Activated CD4-positive, alpha-beta T cell treated with anti-CD3 and anti-CD28 coated beads, Interleukin-2, Interleukin-4, amounts not matched to agents 100 ng/mL and 50 ng/mL, durations not matched to agents 16 hours and 8 hours (primary cell): ENCODE results near the gene NRG3.
"Not testable (repeated sequence)": the region's sequence is repeated elsewhere in the genome, so short reads cannot be mapped to it uniquely, and the experiment has no call there.

Source experiments
- DNase-seq: peaks from one replicate; pipeline ENCODE4 v3.0.0-alpha.2; 2020; ENCODE audit warnings: low spot score

Gene NRG3

DNA sequence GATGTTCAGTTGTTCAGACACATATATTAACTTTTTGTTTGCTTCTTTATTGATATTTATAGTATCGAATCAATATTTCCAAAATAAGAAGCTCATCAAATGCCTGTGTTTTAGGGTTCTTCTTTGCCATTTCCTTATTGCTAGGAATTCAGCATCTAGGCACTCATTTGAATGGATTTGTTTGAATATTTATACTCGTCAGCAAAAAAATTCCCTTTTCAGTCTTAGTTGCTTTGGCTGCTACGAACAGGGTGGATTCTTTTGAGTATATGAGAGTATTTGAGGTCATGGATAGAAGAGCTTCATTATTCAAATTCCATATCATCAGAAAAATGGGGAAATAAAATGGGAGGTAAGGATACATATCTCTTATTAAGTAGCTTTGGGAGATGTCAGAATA is 706.9 kb downstream of the NRG3 start:
- DNase-seq = no peak

DNA sequence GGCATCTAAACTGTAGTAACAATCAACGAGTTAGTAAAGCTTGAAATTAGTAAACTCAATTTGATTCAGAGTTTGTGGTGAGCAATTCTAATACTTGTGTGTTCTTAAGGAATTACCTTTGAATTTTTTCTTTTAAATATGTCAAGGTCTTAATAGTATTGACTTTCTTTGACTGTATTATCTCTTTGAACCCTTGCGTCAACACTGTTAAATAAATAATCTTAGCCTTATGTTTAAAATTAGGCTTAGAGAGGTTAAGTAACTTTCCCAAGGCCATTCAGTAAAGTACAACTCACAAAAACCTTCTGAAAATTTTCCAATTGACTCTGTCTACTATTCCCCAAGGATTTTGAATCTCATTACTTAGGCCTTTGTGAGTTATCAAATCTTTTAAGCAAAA is 716.4 kb downstream of the NRG3 start:
- DNase-seq = no peak

DNA sequence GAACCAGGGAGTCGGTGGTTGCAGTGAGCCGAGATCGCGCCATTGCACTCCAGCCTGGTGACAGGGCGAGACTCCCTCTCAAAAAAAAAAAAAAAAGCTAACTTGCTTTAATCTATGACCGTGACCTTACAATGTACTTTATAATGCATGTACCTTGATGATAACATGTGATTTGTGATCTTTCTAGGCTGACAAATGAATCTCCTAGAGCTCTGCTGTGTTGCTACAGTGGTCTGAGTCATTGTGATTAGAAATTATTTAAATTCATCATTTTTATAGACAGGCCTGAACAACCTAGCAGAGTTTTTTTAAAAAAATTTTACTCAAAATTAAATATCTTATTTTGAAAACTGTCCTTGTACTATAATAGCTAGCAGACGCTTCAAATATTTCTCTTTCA is 722.8 kb downstream of the NRG3 start:
- DNase-seq = no peak

DNA sequence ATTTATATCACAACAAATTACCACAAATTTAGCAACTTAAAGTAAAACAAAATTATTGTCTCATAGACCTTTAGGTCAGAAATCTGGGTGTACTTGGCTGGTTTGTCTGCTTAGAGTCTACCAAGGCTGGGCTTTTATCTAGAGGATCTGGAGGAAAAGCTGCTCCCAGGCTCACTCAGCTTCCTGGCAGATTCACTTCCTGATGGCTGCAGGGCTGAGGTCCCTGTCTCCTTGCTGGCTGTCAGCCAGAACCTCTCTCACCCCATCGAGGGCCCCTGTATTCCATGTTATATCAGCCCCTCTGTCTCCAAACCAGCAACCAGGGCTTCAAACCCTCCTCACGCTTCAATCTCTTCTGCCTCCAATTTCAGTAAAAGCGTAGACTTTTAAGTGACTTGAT is 734.9 kb downstream of the NRG3 start:
- DNase-seq = no peak

DNA sequence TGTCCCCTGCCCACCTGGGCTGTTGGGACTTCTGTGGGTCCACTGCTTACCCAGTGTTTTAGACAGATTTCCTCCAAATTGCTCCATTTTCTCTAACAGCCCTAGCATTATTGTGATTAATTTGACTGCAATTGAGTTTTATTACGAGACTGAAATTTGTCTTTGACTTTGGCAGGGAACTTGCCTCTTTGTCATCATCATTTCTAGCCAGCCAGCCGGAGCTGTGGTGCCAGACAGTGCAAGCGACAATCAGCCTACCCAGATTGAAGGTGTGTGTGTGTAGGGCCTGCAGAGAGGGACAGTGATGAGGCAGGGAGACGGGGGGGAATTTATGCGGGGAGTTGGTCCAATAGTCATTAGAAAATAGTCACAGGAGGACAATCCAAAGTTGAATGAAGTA is 743.0 kb downstream of the NRG3 start:
- DNase-seq = no peak

DNA sequence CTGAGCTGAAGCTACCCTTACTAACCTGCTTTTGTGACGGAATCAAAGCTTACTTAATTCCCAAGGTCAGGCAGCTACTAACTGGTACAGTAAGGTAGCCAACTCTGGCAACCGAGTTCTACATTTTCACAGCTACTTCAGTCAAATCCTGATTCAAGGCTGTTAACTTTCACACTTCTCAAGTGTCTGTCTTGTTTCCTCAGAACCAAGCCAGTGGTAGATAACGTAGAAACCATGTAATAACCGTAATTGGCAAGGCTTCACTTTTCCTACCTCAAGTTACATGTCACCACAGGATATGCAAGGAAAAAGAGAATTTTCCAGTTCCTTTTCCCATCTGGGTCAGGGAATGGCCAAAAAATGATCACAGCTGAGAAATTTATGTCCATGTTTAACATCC is 746.7 kb downstream of the NRG3 start:
- no peak for DNase-seq

DNA sequence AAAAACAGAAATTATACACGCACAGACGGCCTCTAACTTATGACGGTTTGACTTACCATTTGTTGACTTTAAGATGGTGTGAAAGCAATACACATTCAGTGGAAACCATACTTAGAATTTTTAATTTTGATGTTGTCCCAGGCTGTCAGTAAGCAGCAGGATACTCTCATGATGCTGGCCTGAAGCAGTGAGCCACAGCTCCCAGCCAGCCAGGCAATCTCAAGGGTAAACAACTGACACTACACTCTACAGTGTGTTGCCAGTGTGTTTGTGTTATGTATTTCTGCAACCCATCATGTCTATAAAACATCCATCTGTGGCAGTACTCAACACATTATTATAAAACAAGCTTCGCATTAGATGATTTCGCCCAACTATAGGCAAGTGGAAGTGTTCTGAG is 747.5 kb downstream of the NRG3 start:
- DNase-seq = no peak

DNA sequence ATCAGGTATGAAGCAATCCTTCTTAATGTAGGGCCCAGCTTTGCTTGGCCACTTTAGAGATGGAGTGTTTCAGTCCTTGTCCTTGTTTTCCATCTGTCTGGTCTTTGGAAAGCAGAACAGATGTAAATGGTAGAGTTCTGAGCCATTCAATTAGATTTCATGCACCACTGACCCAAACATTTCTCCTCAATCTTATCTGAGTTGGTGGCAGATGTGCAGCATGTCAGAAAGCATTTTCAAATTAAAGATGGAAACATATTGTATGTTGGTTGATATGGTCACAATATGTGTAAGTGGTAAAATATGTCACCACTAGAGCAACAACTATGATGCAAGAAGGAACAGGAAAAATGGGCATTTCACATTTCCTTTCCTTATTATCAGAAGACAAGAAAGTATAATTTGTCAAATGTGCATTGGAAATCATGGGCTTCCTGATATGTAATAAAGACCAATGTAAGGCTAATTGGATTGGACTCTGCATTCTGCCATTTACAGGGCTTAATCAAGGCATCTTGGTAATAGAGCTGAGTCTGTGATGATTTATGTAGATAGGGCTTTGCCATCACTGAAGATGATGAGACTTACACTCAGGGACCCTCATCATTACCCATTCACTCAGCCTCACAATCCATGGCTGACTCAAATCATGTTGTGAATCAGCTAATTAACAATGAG is 750.7 kb downstream of the NRG3 start:
- DNase-seq = no peak

DNA sequence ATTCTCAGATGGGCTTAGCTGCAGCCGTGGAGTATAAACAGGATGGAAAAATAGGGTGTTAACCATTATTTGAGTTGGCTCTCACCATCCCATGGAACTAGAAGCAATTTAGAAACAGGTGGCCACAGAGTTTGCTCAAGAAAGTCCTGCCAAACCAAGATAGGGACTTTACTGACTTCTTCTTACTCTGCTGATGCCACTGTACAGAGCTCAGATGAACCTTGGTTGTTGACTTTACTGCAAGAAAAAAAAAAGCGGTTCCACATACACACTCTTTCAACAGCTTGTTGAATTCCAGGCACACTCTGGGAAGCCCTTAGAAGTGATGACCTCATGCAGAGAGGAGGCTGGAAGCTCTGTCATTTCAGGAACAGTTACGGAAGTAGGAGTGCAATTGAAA is 753.4 kb downstream of the NRG3 start:
- no peak for DNase-seq

DNA sequence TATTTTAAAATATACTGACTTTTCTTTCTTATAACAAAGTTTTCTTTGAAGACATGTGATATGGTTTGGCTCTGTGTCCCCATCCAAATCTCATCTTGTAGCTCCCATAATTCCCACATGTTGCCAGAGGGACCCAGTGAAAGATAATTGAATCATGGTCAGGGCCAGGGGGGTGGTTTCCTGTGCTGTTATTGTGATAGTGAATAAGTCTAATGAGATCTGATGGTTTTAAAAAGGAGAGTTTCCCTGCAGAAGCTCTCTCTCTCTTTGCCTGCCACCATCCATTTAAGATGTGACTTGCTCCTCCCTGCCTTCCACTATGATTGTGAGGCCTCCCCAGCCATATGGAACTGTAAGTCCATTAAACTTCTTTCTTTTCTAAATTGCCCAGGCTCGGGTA is 768.1 kb downstream of the NRG3 start:
- DNase-seq = no peak

DNA sequence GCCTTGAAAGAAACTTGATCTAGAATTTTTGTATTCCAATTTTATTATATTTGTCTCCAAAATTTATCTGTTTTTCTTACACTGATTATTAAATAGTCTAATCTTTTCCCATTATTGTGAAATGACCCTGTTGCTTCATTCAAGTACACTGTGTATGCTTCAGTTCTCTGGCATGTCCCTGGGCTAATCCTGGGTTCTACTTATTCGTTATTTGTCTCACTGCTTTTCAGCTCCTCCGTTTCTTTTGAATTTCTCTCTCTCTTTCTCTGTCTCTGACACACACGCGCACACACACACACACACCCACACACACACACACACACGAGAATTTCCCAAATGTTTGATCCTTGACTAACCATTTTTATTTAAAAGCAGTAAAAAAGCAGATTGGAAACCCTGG is 768.6 kb downstream of the NRG3 start:
- no peak for DNase-seq

DNA sequence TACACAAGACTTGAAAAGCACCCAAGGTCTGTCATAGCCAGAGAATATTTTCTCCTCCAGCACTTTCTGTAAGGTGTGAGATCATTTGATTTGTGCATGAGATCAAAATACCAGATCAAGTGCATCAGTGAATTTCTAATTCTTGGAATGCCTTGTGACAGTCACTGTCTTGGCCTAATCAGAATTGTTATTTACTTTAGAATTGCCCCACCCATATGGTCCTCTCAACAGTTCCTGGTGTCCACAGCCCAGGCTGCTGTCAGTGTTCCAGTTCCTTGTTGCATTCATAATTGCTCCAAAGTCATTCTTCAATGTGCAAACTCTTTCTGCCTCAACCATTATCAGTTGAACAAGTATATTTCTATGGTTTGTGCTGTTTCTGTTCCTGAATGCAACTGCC is 770.2 kb downstream of the NRG3 start:
- DNase-seq = no peak

DNA sequence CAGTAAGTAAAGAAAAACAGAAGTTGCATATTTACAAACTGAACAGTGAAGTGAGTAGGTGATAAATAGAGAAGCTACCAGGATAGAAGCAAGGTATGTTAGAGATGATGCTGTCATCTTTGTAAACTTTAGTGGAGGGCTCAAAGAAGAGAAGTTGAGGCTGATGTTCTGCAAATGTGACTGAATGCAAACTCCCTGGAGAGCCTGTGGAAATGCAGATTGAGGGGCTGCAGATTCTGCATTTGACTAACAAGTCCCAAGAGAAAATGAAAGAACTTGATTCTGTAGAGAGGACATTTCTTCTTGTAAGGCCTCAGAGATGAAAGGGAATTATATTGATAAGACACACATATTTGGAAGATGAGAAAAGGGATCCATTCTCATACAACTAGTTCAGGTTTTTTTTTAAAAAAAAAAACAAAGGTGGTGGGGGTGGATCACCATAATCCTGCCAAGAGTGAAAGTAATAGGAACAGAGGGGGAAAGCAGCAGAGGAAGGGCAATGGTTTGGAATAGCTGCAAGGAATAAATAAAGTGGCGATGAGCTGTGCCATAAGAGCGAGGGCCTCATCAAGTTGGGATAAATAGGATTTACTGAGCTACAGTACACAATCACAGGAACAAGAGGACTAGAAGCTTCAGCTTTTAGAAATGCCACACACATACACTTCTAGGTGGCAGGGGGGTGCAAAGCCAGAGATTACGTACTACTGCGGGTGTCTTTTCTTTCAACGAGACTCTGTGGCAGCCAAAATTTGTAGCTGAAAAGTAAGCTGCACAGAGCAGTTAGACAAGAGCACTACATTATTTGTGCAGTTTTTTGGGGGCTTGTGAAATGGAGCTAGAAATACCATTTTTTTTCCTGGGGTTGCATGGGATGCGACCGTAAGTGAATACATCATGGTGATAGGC is 778.5 kb downstream of the NRG3 start:
- DNase-seq = no peak

DNA sequence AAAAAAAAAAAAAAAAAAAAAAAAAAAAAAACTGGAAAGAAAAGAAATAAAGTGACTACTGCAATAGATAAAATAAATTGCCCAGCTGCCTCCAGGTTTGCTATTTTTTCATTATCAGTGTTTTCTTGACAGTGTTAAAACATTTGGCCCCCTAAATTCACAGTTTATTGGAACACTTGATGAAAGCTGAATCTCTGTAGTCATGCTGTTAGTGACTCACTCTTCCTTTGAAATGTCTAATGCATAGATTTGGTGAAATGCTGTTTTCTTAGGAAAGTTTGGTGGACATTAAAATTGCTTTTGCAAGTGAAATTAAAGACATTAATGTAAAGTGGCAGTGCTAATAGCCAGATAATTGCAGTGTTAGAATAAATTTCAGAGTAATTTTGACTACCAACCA is 785.2 kb downstream of the NRG3 start:
- DNase-seq = no peak

DNA sequence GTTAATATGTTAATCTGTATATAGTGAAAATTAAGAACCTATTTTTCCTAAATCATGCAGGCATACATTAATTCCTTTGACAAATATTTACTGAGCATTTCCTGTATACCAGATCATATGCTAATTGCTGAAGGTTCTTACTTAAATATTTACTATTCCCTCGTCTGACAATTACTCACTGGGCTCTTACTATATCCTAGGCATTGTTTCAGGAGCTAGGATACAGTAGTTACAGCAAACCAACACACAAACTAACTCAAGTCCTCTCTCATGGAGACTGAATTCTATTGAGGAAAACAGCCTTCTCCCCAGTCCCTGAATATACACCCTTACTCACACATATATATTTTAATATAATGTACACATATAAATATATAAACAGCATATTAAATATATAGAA is 786.0 kb downstream of the NRG3 start:
- DNase-seq = no peak

DNA sequence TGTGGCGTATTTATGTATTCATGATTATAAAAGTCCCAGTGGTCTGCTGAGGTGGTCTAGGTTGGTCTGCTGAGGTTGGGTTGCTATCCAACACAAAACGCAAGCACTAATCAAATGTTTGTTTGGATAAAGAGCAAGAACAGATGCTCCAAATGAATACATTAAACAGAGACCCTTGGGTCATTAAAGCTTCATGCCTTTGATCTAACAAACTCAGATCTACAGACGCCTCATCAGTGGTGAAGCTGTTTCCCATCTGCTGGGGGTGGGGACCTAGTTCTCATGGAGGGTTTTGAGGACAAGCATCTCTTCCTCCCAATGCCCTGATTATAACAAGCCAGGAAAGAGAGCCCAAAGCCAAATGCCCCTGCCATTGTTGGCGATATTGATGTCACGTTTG is 786.7 kb downstream of the NRG3 start:
- DNase-seq = no peak

DNA sequence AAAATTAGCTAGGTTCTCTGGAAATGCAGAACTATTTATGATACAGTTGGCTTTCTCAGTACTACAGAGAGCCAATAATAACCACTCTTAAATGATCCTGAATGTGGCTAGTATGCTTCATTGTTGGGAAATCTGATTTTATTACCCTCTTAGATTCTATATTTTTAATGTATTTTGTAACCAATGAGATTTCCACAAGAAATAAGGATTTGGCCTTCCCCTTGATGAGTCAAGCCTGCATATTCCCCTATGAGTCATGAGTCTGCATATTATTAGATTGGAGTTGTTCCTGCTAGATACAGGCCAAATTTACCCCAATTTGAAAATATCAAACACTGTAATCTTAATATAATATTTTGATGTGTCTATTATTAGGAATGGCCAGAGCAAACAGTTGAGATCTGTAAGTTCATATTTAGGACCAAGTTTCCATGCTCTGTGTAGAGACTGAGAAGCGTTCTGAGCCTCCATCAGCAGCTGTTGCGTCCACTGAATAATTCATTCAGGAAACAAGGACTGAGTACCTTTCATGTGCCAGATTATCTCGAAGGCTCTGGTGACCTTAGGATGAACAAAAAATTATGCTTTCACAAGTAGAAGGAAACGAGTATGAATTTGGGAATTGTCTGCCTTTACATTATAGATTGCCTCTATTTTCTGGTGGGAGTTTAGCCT is 793.4 kb downstream of the NRG3 start:
- DNase-seq = no peak

DNA sequence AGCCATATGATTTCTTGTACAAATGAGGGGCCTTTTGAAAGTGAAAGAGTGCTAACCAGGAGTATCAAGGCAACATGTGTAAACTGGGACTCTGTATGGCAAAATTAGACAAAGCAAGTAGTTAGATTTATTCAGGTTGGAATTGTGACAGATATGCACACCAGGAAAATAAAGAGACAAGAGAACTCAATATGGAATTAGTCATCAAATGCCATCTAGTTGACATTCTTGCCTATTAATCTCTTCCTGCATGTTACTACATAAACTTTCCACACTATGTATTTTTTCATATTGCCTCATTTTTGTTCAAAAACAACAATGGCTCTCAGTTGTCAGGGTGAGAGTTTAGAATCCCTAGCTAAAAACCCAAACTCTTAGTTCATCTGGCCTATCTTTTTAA is 799.0 kb downstream of the NRG3 start:
- no peak for DNase-seq

DNA sequence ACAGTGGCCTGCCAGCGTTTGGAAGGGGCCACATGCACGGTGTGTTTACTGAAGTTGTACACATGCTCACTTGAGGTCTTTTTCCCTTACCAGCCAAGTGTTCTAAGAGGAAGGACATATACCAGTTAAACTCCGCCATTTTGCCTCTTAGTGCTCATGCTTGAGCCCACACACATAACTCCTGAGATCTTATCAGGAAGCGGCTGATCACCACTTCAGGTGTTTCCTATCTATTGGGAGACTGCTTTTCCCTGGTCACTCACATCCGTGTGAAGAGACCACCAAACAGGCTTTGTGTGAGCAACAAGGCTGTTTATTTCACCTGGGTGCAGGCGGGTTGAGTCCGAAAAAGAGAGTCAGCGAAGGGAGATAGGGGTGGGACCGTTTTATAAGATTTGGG is 802.9 kb downstream of the NRG3 start:
- DNase-seq = not testable (repeated sequence)

DNA sequence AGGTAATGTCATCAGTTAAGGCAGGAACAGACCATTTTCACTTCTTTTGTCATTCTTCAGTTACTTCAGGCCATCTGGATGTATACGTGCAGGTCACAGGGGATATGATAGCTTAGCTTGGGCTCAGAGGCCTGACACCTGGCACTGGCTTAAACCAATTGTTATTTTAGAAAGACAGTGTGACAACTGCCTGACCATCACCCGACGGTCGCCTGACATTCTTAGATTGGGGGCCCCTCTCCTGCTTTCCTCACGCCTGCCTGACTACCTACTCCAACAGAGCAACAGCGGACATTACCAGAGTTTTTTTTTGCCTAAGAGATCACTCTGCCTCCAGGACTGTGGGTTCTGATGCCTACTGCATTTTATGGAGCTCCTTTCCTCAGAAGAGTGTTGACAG is 803.5 kb downstream of the NRG3 start:
- DNase-seq = not testable (repeated sequence)

DNA sequence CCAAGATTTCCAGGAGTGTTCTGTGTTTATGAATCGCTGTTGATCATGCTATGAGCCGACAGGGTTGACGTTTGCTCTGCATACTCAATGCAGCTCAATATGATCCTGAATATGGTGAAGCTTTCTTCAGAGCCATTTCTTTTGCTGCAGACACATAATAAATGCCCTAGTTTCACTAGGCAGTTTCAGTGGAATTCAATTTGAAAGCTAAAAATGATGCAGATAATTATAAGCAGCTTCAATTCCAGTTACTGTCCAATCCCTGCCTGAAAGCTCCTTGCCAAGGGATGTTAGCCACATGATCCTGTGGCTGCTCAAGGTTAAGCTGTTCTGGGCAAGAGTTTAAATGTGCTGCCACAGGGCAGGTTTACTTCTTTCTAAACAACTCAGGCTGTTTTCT is 805.6 kb downstream of the NRG3 start:
- DNase-seq = no peak

DNA sequence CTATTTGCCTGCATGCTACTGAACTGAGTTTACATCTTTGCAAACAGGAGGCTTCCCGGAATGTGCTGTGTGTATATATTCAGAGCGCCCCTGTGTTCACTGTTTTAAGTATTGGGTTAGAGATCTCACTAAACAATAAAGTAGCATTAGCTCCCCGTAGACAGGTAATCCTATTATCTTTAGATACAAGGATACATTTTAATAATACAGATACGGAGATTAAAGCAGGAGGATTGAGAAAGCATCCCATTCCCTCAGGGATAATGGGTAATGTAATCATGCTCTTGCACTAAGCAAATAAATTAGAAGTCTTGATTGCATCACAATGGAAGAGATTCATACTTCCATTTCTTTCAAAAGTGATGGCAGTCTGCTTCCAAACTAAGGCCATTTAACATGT is 809.0 kb downstream of the NRG3 start:
- DNase-seq = no peak

DNA sequence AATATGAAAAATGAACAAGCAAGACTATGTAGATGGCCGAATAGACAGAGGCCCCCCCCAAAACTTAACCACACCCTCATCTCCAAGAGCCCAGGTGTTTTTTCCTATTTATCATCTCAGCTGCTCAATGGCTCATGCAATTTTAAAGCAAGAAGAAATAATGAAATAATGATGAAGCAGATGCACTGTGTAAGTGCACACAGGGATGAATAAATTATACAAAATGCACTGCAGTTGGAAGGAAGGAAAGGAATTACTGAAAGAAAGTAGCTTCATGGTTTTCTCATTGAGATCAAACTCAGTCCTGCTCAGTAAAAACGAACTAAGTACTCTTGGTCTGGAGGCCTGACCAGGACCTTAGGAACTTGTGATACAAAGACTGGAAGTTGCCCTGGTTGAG is 810.1 kb downstream of the NRG3 start:
- no peak for DNase-seq
